ENCODE data around the gene TEKT5.

GRCh38 chr16:10675216-10675615 lies 19.5 kb downstream of the TEKT5 start:
- TF ChIP-seq CTCF (IDR thresholded peaks at IDR 0.05) (no peak), POLR2A (IDR thresholded peaks at IDR 0.05) (no peak)

Data from lower leg skin (tissue), 3 donors.